Measurements from ENCODE around the gene IQGAP2. TPM values are rescaled to one million over a fixed set of nuclear protein-coding genes. Genes with fewer than 3 reads are reported as not detected.

The IQGAP2 gene
- total RNA-seq, 1 donor from 2014 or later: 14.2 TPM

DNA sequence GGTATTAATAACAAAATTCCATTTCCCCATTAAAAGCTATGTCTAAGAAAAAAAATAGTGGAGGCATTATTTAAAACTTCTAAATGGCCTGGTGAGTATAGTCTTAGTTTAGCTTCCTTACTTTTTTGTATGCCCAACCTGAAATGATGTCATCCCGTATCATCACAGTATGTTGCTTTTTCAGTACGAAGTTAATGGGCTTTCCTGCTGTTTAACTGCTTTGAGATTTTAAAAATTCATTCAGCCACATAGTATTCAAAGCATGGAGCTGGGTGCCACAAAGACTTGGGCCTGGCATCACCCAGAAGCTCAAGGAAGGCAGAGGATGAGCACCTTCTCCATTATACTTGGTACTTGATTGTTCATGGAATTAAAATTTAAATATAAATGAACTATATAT, 212.7 kb downstream of the IQGAP2 start:
- no peaks in the 10 kb centered on the region for H3K27me3 Mint-ChIP-seq (ENCODE audit: low read depth)
- TF ChIP-seq CTCF (conservative IDR thresholded peaks at IDR 0.05): no peak
- no peak for DNase-seq (ENCODE audit: low read depth, low spot score)
- H3K9me3 Mint-ChIP-seq: no peaks in the 10 kb centered on the region
- no peaks in the 10 kb centered on the region for H3K36me3 Mint-ChIP-seq (ENCODE audit: low read depth)
- no peak overlapping the region for H3K27ac Mint-ChIP-seq (ENCODE audit: unreplicated experiment)
- no peak overlapping the region for H3K4me3 Mint-ChIP-seq
- H3K4me1 Mint-ChIP-seq: no peaks in the 10 kb centered on the region

GRCh38 chr5:76616206-76616605, 213.1 kb downstream of the IQGAP2 start:
- no peak for TF ChIP-seq CTCF (conservative IDR thresholded peaks at IDR 0.05)
- Mint-ChIP-seq H3K27ac (ENCODE audit: unreplicated experiment) (no peak overlapping the region), H3K4me1 (no peaks in the 10 kb centered on the region), H3K9me3 (no peaks in the 10 kb centered on the region), H3K27me3 (ENCODE audit: low read depth) (no peaks in the 10 kb centered on the region), H3K4me3 (no peak overlapping the region), H3K36me3 (ENCODE audit: low read depth) (no peaks in the 10 kb centered on the region)
- DNase-seq (ENCODE audit: low read depth, low spot score): no peak

DNA sequence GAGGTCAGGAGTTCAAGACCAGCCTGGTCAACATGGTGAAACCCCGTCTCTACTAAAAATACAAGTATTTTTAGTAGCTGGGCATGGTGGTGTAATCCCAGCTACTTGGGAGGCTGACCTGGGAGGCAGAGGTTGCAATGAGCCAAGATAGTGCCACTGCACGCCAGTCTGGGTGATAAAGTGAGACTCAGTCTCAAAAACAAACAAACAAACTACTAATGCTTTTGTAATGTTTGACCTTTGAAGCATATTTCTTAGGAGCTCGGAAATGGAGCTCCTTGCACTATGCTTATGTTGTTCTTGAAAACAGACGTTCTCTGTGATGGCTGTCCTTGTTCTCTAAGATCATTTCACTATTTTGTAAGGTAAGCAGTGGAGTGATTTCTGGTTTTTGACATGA, 214.1 kb downstream of the IQGAP2 start:
- no peak for DNase-seq (ENCODE audit: low read depth, low spot score)
- H3K4me3 Mint-ChIP-seq: no peak overlapping the region
- H3K27me3 Mint-ChIP-seq (ENCODE audit: low read depth): no peaks in the 10 kb centered on the region
- no peak overlapping the region for H3K27ac Mint-ChIP-seq (ENCODE audit: unreplicated experiment)
- TF ChIP-seq CTCF (conservative IDR thresholded peaks at IDR 0.05): no peak
- H3K36me3 Mint-ChIP-seq (ENCODE audit: low read depth): no peaks in the 10 kb centered on the region
- no peaks in the 10 kb centered on the region for H3K4me1 Mint-ChIP-seq
- H3K9me3 Mint-ChIP-seq: no peaks in the 10 kb centered on the region

GRCh38 chr5:76617675-76618074, 214.6 kb downstream of the IQGAP2 start:
- H3K4me1 Mint-ChIP-seq: no peaks in the 10 kb centered on the region
- no peak for TF ChIP-seq CTCF (conservative IDR thresholded peaks at IDR 0.05)
- H3K27me3 Mint-ChIP-seq (ENCODE audit: low read depth): no peaks in the 10 kb centered on the region
- H3K27ac Mint-ChIP-seq (ENCODE audit: unreplicated experiment): no peak overlapping the region
- no peak for DNase-seq (ENCODE audit: low read depth, low spot score)
- H3K9me3 Mint-ChIP-seq: no peaks in the 10 kb centered on the region
- H3K4me3 Mint-ChIP-seq: no peak overlapping the region
- H3K36me3 Mint-ChIP-seq (ENCODE audit: low read depth): no peaks in the 10 kb centered on the region

DNA sequence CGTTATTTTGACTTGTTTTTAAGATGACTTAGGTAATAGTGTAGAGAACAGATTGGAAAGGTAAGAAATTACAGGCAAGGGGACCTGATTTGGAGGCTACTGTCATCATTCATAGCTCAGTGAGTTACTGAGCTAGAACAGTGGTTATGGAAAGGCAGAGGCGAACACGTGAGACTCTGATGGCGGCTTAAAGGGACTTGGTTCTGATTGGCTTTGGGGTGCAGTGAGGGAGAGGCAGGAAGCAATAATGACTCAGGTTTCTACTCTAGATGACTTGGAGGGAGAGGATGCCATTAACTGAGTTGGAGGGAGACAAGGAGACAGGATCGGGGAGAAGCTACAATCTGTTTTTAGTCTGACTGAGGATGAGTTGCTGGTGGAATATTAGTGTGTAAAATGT, 217.1 kb downstream of the IQGAP2 start:
- no peak for DNase-seq (ENCODE audit: low read depth, low spot score)
- Mint-ChIP-seq H3K27me3 (ENCODE audit: low read depth) (no peaks in the 10 kb centered on the region), H3K4me1 (peaks cover 8% of the 10 kb centered on the region), H3K27ac (ENCODE audit: unreplicated experiment) (no peak overlapping the region), H3K9me3 (no peaks in the 10 kb centered on the region), H3K4me3 (no peak overlapping the region), H3K36me3 (ENCODE audit: low read depth) (no peaks in the 10 kb centered on the region)
- no peak for TF ChIP-seq CTCF (conservative IDR thresholded peaks at IDR 0.05)

DNA sequence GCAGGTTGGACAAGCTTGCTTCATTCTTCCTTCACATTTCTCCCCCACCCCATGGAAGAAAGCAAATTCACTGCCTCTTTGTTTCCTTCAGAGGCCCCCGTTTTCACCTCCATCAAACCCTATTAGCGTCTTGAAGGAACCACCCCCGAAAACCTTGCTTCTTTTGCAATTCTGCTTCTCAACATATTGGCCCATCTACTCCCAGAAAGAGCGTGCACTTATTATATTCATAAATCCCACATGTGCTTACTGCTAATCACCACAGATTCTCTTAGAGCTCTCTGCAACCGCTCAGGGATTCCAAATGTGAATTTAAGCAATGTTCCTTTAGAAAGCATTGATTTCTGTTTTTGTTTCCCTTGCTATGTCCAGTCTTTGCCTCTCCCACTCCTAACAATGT, 219.0 kb downstream of the IQGAP2 start:
- H3K27ac Mint-ChIP-seq (ENCODE audit: unreplicated experiment): no peak overlapping the region
- DNase-seq (ENCODE audit: low read depth, low spot score): no peak
- no peaks in the 10 kb centered on the region for H3K27me3 Mint-ChIP-seq (ENCODE audit: low read depth)
- no peak for TF ChIP-seq CTCF (conservative IDR thresholded peaks at IDR 0.05)
- H3K4me3 Mint-ChIP-seq: no peak overlapping the region
- no peaks in the 10 kb centered on the region for H3K36me3 Mint-ChIP-seq (ENCODE audit: low read depth)
- H3K9me3 Mint-ChIP-seq: no peaks in the 10 kb centered on the region
- peaks cover 8% of the 10 kb centered on the region for H3K4me1 Mint-ChIP-seq

Measured in neural crest cell (in vitro differentiated cells).